ENCODE data around the gene MORN2.
"Not testable (repeated sequence)": the region's sequence is repeated elsewhere in the genome, so short reads cannot be mapped to it uniquely, and the experiment has no call there.

GRCh38 chr2:38827539-38828145 is 48.1 kb upstream of the MORN2 start:
- TF ChIP-seq POLR2AphosphoS5, CTCF, POLR2A, EP300 (IDR thresholded peaks at IDR 0.05): not testable (repeated sequence)
